Astrocyte of the hippocampus (primary cell): ENCODE data around the gene MRPS35.

Experiments
- DNase-seq: peaks from one replicate; pipeline ENCODE4 v3.0.0; 2011; ENCODE audit warnings: low read depth, low spot score

MRPS35 gene

GRCh38 chr12:27710592-27711316 lies at the start of gene MRPS35:
TSS of gene MRPS35 (plus strand) at chr12:27710832. CDS start at chr12:27710844, 12 bp downstream.
- peak; percentile 98 for DNase-seq

GRCh38 chr12:27665704-27666103 lies 44.9 kb upstream of the MRPS35 start:
- DNase-seq = no peak

GRCh38 chr12:27666510-27666909 lies 44.1 kb upstream of the MRPS35 start:
- DNase-seq = no peak

GRCh38 chr12:27667540-27667939 lies 43.1 kb upstream of the MRPS35 start:
- peak; percentile 75 for DNase-seq

- DNase-seq = no peak
Observed at GRCh38 chr12:27672051-27672450, 38.6 kb upstream of the MRPS35 start.

GRCh38 chr12:27672643-27673042 lies 38.0 kb upstream of the MRPS35 start:
- no peak for DNase-seq

GRCh38 chr12:27673101-27673718 lies 37.4 kb upstream of the MRPS35 start:
- no peak for DNase-seq

- no peak for DNase-seq
Observed at GRCh38 chr12:27674989-27675388, 35.6 kb upstream of the MRPS35 start.

GRCh38 chr12:27680619-27681018 lies 30.0 kb upstream of the MRPS35 start:
- no peak for DNase-seq

- peak; percentile 26 for DNase-seq
Observed at GRCh38 chr12:27682534-27682933, 28.1 kb upstream of the MRPS35 start.

- no peak for DNase-seq
Observed at GRCh38 chr12:27685274-27685673, 25.4 kb upstream of the MRPS35 start.

- no peak for DNase-seq
Observed at GRCh38 chr12:27686147-27686546, 24.5 kb upstream of the MRPS35 start.

GRCh38 chr12:27688671-27689070 lies 22.0 kb upstream of the MRPS35 start:
- DNase-seq = no peak

GRCh38 chr12:27689558-27690180 lies 21.0 kb upstream of the MRPS35 start:
- no peak for DNase-seq

GRCh38 chr12:27693403-27693802 lies 17.2 kb upstream of the MRPS35 start:
- DNase-seq = no peak

- no peak for DNase-seq
Observed at GRCh38 chr12:27695556-27696292, 14.9 kb upstream of the MRPS35 start.

GRCh38 chr12:27696293-27696652 lies 14.4 kb upstream of the MRPS35 start, which contains the start of gene REP15:
TSS of gene REP15 (plus strand) at chr12:27696447. CDS start at chr12:27696563, 116 bp downstream.
- DNase-seq = no peak

GRCh38 chr12:27696864-27697564 lies 13.6 kb upstream of the MRPS35 start:
- no peak for DNase-seq

GRCh38 chr12:27703720-27704452 lies 6.7 kb upstream of the MRPS35 start:
- DNase-seq = peak; percentile 87

GRCh38 chr12:27705263-27705662 lies 5.4 kb upstream of the MRPS35 start:
- no peak for DNase-seq

GRCh38 chr12:27707216-27707615 lies 3.4 kb upstream of the MRPS35 start:
- DNase-seq = no peak
